WERI-Rb-1 (cell line): Measurements from ENCODE around the gene MRTFB.

ENCODE experiments used
- DNase-seq: peaks from one replicate; pipeline ENCODE4 v3.0.0-alpha.2; 2020
- H3K27ac ChIP-seq: fragments of 250-450 bp; sonication (Bioruptor Pico); 2 replicates; pipeline ENCODE4 v1.5.1; 2020; ENCODE audit warnings: mild to moderate bottlenecking, moderate library complexity
- H3K27me3 ChIP-seq: fragments of 250-450 bp; sonication (Bioruptor Pico); 2 replicates; pipeline ENCODE4 v1.5.1; 2021; ENCODE audit warnings: mild to moderate bottlenecking, low read depth, moderate library complexity; ENCODE audit not compliant: insufficient read depth, severe bottlenecking
- H3K36me3 ChIP-seq: fragments of 250-450 bp; sonication (Bioruptor Pico); 2 replicates; pipeline ENCODE4 v1.5.1; 2020; ENCODE audit warnings: mild to moderate bottlenecking, moderate library complexity
- H3K4me3 ChIP-seq: 2 replicates; pipeline ENCODE4 v1.5.1; 2011; ENCODE audit warnings: low read depth, mild to moderate bottlenecking, control low read depth, low read length
- H3K9me3 ChIP-seq: fragments of 250-450 bp; sonication (Bioruptor Pico); 2 replicates; pipeline ENCODE4 v1.5.1; 2021; ENCODE audit warnings: mild to moderate bottlenecking, moderate library complexity; ENCODE audit not compliant: severe bottlenecking
- TF ChIP-seq, protein P1 (sequence below): IDR thresholded peaks from 2 replicates; pipeline ENCODE4 v1.5.1; 2011; ENCODE audit warnings: low read depth, mild to moderate bottlenecking, control low read depth, inconsistent platforms, low read length

Gene MRTFB

GRCh38 chr16:14198572-14198971, 127.5 kb downstream of the MRTFB start:
- H3K27ac ChIP-seq = no peak overlapping the region
- no peaks in the 10 kb centered on the region for H3K27me3 ChIP-seq
- DNase-seq = no peak
- no peaks in the 10 kb centered on the region for H3K36me3 ChIP-seq
- no peak overlapping the region for H3K4me3 ChIP-seq
- TF ChIP-seq, protein P1, sequence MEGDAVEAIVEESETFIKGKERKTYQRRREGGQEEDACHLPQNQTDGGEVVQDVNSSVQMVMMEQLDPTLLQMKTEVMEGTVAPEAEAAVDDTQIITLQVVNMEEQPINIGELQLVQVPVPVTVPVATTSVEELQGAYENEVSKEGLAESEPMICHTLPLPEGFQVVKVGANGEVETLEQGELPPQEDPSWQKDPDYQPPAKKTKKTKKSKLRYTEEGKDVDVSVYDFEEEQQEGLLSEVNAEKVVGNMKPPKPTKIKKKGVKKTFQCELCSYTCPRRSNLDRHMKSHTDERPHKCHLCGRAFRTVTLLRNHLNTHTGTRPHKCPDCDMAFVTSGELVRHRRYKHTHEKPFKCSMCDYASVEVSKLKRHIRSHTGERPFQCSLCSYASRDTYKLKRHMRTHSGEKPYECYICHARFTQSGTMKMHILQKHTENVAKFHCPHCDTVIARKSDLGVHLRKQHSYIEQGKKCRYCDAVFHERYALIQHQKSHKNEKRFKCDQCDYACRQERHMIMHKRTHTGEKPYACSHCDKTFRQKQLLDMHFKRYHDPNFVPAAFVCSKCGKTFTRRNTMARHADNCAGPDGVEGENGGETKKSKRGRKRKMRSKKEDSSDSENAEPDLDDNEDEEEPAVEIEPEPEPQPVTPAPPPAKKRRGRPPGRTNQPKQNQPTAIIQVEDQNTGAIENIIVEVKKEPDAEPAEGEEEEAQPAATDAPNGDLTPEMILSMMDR = no peak
- no peaks in the 10 kb centered on the region for H3K9me3 ChIP-seq

- Histone ChIP-seq H3K27ac (no peak overlapping the region), H3K9me3 (no peaks in the 10 kb centered on the region), H3K27me3 (no peaks in the 10 kb centered on the region), H3K4me3 (no peak overlapping the region), H3K36me3 (no peaks in the 10 kb centered on the region)
- TF ChIP-seq, protein P1 = no peak
- no peak for DNase-seq
Observed at GRCh38 chr16:14199199-14199598, 128.1 kb downstream of the MRTFB start.

GRCh38 chr16:14199624-14200023, 128.5 kb downstream of the MRTFB start:
- no peak for DNase-seq
- no peaks in the 10 kb centered on the region for H3K9me3 ChIP-seq
- H3K4me3 ChIP-seq = no peak overlapping the region
- no peaks in the 10 kb centered on the region for H3K36me3 ChIP-seq
- no peak overlapping the region for H3K27ac ChIP-seq
- no peaks in the 10 kb centered on the region for H3K27me3 ChIP-seq
- TF ChIP-seq, protein P1 = no peak

DNA sequence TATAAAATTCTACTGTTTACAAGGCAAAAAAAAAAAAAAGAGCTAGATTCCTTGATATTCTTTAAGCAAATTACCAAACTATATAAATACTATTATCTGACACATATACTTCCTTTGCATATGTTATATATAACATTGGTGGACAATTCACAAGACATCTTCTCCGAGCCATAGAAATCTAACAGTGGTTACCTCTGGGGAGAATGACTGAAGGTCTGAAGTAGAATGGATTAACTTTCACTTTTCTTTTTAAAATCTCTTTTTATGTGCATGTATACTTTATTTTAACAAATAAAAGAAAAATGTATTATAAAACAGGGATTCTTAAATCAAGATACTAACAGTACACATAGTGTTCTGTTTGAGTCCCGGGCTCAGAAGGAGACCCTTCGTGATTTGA, 131.0 kb downstream of the MRTFB start:
- no peak overlapping the region for H3K4me3 ChIP-seq
- no peaks in the 10 kb centered on the region for H3K27me3 ChIP-seq
- H3K36me3 ChIP-seq = no peaks in the 10 kb centered on the region
- DNase-seq = no peak
- H3K27ac ChIP-seq = no peak overlapping the region
- H3K9me3 ChIP-seq = no peaks in the 10 kb centered on the region
- TF ChIP-seq, protein P1 = no peak

- TF ChIP-seq, protein P1 = no peak
- no peak for DNase-seq
- Histone ChIP-seq H3K36me3 (no peaks in the 10 kb centered on the region), H3K27ac (no peak overlapping the region), H3K4me3 (no peak overlapping the region), H3K9me3 (no peaks in the 10 kb centered on the region), H3K27me3 (no peaks in the 10 kb centered on the region)
Observed at GRCh38 chr16:14202697-14203096, 131.6 kb downstream of the MRTFB start.

GRCh38 chr16:14203166-14203565, 132.0 kb downstream of the MRTFB start:
- TF ChIP-seq, protein P1 = no peak
- H3K27ac ChIP-seq = no peak overlapping the region
- H3K36me3 ChIP-seq = no peaks in the 10 kb centered on the region
- H3K9me3 ChIP-seq = no peaks in the 10 kb centered on the region
- no peak for DNase-seq
- no peak overlapping the region for H3K4me3 ChIP-seq
- no peaks in the 10 kb centered on the region for H3K27me3 ChIP-seq
